Fibroblast of the aortic adventitia (primary cell): ENCODE data around the gene BAHCC1. TPM values are rescaled to one million over a fixed set of nuclear protein-coding genes. Genes with fewer than 3 reads are reported as not detected.

Source experiments
- DNase-seq: peaks from one replicate; pipeline ENCODE4 v3.0.0-alpha.2; 2010; ENCODE audit warnings: low read depth
- H3K4me3 ChIP-seq: 2 replicates; pipeline ENCODE4 v1.5.1; 2011; ENCODE audit warnings: low read depth, mild to moderate bottlenecking, control low read depth, low read length, moderate library complexity
- total RNA-seq: library from RNA; depleted of rRNA; stranded (reverse); fragments of >200 nt; gene quantifications from 2 replicates; pipeline ENCODE4 v1.2.3, GENCODE V29; 2012; ENCODE audit warnings: low replicate concordance
- TF ChIP-seq, protein P1 (sequence below): IDR thresholded peaks from 2 replicates; pipeline ENCODE4 v1.5.1; 2011; ENCODE audit warnings: mild to moderate bottlenecking, low read length, control low read depth, inconsistent platforms; ENCODE audit not compliant: insufficient read depth

BAHCC1 gene
- total RNA-seq, 1 donor = 11.7 TPM

DNA sequence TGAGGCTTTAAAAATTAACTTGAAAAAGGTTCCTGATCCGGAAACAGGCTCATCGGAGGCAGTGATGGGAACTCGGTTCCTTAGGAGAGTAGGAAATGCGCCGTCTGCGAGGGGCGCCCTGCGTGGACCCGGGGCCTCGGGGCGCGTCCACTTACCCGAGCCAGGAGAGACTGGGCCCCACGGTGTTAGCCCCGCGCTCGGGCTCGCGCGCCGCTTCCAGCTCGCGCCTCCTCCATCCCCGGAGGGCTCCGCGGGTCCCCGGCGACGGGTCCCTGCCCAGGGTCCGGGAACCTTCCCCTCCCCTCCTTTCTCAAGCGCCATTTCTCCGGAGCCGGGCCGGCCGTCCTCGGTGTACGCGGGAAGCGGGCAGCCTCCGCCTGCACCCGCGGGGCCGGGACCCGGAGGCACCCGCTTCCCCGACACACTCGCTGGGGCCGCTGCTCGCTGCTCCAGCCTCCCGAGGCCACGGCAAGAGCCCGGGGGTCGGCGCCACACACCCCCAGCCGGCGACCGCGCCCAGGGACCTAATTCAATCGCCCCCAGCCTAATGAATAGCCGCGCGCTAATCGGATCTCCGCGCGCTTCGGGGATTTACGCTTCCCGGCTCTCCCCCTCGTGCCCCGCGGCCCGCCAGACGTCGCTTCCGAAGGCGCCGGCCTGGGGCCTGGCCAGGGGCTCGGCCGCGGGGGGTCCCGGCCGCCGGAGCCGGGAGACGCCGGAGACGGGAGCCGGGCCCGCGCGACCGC lies 2.2 kb upstream of the BAHCC1 start:
- peak overlapping the region; percentile 72 for H3K4me3 ChIP-seq
- DNase-seq = no peak

DNA sequence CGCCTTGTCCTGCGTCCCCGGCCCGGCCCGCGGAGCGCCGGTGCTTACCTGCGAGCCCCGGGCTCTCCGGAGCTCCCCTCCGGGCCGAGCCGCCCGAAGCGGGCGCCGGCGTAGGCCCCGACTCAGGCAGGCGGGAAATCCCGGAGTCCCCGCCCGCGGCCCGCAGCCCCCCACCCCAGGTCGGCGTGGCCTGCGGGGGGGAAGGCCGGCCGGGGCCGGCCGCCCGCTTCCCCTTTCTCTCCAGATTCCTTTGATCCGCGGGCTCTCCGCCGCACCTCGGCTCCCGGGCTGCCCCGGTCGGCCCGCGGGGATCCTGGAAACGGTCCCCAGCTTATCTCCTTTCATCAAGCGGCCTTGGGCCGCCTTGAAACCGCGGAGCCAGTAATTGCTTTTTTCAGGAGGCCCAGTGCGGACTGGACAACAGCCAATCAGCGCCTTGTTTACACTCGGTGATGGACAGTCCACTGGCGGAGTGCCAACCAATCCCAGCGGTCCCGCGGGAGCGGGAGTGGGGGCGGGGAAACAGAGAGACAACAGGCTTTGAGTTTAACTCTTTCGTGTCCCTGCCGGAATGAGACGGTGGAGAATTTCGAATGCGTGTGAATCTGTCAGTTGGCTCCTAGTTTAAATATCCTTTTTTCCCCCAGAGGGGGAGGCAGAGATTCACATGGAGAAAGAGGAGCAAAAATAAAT lies 1.4 kb upstream of the BAHCC1 start:
- peak overlapping the region; percentile 72 for H3K4me3 ChIP-seq
- TF ChIP-seq, protein P1, sequence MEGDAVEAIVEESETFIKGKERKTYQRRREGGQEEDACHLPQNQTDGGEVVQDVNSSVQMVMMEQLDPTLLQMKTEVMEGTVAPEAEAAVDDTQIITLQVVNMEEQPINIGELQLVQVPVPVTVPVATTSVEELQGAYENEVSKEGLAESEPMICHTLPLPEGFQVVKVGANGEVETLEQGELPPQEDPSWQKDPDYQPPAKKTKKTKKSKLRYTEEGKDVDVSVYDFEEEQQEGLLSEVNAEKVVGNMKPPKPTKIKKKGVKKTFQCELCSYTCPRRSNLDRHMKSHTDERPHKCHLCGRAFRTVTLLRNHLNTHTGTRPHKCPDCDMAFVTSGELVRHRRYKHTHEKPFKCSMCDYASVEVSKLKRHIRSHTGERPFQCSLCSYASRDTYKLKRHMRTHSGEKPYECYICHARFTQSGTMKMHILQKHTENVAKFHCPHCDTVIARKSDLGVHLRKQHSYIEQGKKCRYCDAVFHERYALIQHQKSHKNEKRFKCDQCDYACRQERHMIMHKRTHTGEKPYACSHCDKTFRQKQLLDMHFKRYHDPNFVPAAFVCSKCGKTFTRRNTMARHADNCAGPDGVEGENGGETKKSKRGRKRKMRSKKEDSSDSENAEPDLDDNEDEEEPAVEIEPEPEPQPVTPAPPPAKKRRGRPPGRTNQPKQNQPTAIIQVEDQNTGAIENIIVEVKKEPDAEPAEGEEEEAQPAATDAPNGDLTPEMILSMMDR = peak; percentile 37
- DNase-seq = peak; percentile 100

More for the DNA sequence above, 2.2 kb upstream of the BAHCC1 start:
- TF ChIP-seq, protein P1 = no peak

DNA sequence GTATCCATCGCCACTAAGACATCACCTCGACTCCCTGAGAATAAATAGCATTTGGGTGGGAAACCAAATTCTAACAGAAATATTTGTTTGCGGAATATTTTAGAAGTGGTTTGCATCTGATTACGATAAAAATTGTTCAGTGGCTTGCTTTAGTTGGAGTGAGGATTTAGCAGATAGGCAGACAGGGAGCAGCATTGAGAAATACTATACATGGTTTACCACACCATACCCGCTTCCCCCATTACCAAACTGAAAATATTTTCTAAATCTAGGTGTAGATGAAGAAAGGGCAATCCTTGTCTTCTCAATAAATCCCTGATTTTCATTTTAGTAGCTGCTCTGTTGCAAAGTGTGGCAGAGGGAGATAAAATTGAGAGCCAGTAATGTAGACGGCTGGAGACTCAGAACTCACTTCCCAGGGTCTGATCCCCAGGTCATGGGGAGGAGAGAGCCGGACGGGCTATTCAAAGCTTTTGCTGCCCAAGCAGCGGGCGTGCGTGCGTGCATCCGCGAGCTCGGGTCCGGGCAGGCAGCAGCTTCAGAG lies 808 bp upstream of the BAHCC1 start:
- H3K4me3 ChIP-seq = peak overlapping the region; percentile 51

DNA sequence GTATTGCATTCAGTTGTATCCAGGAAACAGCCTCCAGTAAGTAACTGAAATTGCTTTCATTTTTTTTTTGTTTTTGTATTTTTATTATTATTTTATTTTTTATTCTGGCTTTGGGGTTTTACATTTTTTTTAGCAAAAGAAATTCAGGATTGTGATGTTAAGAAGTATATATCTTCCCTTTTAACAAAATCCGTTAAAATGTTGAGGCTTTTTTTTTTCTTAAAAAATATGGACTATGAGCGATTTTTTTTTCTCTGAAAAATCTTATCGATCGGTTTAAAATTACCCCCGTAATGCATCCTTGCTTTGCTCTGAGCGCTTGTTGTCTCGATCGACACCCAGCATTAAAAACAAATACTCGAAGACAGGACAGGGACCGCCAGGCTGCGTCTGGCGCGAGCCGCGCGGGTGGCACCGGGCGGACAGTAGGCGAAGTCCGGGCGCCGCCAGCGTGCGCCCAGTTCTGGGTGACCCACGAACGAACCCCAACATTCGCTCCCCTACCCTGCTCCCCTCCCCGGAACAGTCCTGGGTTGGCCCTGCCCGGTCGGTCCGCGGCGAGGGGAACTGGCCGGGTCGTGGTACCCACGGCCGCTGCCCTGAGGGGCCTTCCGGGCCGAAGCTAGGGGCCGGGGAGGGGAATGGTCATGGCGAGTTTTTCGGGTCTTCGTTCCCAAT lies 482 bp downstream of the BAHCC1 start:
- peak overlapping the region; percentile 71 for H3K4me3 ChIP-seq
- DNase-seq = no peak
- TF ChIP-seq, protein P1 = no peak

More for the DNA sequence above, 808 bp upstream of the BAHCC1 start:
- DNase-seq = no peak
- TF ChIP-seq, protein P1 = no peak

DNA sequence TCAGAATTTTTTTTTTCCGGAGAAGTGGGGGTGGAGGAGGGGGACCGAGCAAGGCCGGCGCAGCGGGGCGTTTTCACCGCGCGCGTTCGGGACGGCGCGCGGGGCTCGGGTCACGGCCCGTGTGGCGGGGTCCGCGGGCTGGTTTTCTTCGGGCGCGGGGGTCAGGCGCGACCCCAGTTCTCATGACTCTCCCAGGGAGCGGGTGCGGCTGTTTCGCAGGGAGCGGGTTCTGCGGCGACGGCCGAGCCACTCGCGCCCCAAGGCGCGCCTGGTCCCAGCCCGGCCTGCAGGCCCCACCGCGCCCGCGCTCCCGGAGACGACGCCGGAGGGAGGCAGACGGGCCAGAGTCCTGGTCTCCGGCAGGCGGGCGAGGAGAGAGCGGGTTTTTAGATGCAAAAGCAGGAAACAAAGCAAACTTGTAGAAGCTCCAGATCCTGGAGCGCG lies 1.0 kb downstream of the BAHCC1 start:
- peak overlapping the region; percentile 71 for H3K4me3 ChIP-seq
- TF ChIP-seq, protein P1 = no peak
- no peak for DNase-seq

DNA sequence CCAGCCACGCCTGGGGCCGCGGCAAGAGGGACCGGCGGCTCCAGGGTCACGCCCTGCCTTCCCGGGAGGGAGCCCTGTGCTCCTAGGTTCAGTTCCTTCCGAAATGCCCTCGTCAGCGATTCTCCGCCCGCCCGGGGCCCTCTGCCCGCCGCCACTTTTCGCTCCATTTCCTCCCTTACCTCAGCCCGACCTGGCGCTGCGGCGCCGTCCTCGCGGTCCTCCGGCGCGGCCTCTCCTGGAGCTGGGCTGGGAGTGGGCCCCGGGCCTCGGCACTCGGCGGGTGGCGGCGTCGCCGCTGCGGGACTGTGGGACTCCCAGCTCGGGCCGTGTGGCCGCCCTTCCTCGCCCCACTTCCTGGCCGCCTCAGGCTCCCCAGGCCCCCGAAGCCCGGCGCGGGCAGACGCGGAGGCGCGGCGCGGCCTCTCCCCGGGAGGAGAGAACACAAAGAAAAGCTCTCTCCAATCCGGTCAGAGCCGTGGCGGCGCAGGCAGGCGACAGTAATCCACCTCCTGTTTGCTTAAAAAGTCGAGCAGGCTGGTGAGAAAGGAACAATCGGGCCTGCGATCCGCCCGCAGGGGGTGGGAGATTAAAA lies 1.6 kb downstream of the BAHCC1 start:
- peak; percentile 47 for DNase-seq
- TF ChIP-seq, protein P1 = no peak
- H3K4me3 ChIP-seq = peak overlapping the region; percentile 71
